ENCODE results near the gene PRKCI.
"Not testable (repeated sequence)": the region's sequence is repeated elsewhere in the genome, so short reads cannot be mapped to it uniquely, and the experiment has no call there.

Gene PRKCI

DNA sequence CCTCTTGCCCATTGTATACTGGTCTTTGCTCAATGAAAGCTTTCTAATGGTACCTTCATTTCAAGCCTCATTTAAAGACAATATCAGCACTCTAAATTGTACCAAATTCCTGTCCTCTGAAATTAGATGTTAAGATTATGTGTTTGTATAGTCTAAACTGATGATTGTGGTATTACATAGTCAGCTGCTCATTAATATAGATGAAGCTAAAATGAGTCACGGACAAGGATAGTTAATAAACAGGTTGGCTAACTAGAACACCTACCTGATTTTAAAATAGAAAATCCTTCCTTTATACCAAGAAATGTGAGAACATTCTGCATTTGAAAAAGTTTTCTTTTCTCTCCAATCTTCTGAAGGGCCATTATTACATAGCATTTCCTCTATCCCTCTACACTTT lies 2.9 kb downstream of the PRKCI start:
- DNase-seq = no peak

DNA sequence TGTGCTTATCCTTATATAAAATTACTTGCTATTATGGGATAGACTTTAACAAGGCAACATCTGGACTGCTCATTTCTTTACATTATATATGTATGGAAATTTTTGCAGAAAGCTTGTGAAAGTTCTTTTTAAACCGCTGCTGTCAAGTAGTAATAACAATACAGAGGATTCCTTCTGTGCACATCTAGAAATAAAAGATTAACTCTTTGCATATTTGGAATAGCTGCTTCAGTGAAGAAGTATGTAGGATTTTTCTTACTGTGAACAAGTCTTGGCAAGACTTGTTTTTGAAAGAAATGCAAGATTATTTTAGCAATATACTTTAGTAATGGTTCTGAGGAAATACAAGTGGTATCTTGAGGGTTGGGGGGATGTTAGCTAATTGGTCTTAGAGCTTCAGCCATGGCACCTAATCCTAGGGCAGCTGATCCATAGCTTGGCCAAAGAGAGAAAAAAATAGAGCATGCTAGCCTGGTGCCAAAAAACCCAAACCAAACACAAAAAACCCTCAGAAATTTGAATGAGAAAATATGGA lies 4.3 kb downstream of the PRKCI start:
- DNase-seq = peak; percentile 40

DNA sequence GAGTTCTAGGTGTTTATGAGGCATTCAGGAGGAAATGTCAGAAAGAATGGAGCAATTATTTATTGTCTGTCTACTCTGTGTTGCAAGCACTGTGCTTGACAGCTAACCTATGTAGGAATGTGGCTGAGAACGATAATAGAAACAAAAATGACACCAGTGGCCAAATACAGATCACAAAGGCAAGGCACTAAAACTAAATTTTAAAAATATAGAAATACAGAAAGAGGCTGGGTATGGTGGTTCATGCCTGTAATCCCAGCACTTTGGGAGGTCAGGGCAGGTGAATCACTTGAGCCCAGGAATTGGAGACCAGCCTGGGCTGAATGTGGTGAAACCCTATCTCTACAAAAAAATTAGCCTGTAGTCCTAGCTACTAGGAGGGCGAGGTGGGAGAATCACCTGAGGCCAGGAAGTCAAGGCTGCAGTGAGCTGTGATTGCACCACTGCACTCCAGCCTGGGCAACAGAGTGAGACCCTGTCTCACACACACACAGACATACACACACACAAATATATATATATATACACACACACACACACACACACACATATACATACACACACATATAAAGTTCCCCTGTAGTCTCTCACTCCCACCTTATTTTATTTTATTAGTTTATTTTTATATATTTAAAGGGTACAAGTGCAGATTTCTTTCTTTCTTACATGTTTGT lies 6.0 kb downstream of the PRKCI start:
- DNase-seq = peak; percentile 50

DNA sequence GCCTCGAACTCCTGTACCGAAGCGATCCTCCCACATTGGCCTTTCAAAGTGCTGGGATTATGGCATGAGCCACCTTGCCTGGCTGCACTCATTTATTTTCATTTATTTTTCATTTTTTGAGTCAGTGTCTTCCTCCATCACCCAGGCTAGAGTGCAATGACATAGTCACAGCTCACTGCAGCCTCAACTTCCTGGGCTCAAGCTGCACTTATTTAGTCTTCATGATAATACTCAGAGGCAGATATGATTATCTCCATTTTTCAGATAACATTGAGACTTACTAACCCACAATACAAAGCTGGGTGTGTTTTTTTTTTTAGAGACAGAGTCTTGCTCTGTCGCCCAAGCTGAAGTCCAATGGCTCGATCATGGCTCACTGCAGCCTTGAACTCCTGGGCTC lies 10.0 kb downstream of the PRKCI start:
- DNase-seq = no peak

DNA sequence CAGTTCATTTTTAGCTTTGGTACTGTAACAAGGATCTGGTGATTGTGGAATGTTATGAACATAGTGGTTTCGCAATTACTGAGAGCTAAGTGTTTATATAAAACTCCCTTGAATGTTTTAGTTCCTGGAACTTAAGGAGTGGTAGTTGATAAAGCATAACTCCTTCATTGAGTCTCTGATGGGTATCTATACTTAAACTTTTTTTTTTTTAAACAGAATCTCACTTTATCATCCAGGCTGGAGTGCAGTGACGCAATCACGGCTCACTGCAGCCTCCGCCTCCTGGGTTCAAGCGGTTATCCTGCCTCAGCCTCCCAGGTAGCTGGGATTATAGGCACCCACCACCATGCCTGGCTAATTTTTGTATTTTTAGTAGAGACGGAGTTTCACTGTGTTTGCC lies 11.3 kb downstream of the PRKCI start:
- DNase-seq = peak; percentile 75

DNA sequence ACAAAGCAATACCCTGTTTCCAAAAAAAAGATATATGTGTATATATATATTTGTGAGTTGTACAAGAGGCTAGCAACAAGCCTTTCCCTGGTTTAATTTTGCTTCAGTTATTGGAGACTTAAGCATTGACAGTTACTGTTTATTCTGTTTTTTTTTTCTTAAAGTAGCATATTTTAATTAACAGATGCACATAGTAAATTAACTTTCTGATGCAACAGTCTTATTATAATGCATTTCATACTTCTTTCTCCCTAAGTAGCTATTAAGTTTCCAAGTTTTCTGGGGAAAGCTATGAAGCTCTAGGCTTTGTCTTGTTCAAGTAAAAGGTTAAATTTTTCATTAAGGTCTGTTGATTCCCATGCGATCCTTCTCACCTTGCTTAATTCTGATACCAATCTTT lies 17.9 kb downstream of the PRKCI start:
- DNase-seq = no peak

DNA sequence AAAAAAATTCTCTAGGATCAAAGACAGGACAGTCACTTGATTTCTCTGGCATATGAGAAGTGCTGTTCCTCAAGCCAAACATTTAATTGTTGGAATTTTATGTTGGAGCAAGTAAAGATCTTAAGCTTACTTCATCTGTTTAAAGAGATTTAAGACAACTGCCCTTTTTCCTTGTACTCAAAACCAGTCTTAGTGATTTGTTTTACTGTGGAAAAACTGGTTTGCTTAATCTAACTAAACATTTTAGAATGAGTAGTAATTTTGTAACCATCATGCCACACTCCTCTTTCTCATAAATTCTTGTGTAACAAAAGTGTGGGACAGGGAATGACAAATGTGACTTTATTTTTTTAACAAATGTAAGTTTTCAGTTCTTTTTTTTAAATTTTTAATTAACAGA lies 18.4 kb downstream of the PRKCI start:
- no peak for DNase-seq

DNA sequence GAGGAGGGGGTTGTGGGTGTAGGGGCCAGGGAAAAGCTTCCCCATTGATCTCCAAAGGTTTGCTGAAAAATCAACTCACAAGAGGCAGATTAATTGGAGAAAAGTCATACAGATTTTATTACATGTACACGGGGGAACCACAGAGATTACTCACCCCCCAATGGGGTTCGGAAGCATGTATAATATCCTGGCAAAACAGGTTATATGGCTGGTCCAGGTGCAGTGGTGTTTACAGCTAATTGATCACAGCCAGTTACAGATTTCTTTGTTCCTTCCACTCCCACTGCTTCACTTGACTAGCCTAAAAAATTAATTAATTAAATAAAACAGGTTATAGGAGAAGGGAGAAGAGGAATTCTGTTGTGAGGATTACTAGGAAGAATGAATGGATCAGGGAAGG lies 22.4 kb downstream of the PRKCI start:
- no peak for DNase-seq

DNA sequence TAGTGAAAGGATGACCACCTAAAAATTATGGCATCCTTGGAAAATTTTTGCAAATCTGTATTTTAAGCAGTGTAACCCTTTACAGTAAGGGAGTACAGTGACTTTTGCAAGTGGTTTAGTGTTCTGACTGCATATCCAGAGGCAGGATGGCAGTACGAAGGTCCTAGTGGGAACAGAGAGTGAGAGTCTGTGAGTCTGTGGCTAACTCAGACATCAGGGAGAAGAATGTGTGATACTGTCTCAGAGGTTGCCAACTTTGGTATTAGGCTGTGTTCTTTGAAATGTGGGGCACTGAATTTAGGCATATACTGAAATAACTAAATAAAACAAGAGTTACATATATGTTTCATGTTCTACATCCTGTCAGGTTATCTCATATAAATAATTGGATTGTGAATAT lies 25.7 kb downstream of the PRKCI start:
- no peak for DNase-seq

DNA sequence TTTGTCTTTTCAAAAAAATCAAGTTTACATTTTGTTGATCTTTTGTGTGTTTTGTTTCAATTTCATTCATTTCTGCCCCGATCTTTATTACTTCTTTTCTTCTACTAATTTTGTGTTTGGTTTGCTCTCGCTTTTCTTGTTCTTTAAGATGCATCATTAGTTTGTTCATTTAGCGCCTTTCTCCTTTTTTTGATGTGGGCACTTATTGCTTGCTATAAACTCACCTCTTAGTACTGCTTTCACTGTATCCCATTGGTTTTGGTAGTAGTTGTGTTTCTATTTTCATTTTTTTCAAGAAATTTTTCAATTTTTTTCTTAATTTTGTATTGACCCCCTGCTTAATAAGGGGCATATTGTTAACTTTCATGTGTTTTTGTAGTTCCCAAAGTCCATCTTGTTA lies 34.4 kb downstream of the PRKCI start:
- DNase-seq = no peak

DNA sequence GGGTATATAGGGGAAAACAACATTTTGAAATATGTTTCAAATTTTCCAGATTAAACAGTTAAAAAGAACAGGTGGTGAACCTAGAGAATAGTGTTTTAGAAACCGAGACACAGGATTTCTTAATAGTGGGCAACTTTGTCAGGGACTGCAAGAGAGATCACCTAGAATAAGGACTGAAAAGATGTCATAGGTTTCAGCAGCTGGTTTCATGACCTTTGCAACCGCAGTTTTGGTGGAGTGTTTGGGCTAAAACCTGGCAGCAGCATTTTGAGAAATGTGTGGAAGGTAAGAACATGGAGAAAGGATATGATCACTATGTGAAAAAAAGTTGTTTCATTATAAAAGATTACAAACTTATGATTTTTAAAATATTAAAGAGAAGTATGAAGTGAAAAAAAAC lies 34.9 kb downstream of the PRKCI start:
- DNase-seq = no peak

DNA sequence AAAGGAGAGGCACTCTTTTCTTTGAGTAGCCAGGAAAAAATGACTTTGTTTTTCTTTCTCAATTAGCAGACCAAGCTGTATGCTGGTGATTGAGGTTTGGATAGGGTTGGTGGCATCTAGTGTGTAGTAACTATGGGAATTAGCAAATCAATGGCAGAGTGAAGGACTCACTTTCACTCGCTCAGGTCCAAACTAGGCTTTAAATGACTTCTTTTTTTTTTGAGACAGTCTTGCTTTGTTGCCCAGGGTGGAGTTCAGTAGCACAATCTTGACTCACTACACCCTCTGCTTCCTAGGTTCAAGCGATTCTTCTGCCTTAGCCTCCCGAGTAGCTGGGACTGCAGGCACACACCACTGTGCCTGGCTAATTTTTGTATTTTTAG lies 35.9 kb downstream of the PRKCI start:
- no peak for DNase-seq

DNA sequence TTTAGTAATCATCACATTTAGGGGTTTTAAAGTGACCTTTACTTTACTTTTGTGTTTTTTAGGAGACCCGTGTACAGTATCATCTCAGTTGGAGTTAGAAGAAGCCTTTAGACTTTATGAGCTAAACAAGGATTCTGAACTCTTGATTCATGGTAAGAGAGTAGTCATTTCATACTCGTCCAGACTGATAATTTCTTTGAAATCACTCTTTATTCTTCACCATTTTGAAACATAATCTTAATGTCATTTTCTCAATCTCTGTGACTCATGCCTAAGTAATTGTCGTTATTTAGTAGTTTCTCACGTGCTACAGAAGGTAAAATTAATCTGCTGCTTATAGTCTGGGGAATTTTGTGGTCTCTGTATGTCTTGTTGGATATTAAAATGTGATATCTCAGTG lies 37.7 kb downstream of the PRKCI start:
- DNase-seq = no peak

DNA sequence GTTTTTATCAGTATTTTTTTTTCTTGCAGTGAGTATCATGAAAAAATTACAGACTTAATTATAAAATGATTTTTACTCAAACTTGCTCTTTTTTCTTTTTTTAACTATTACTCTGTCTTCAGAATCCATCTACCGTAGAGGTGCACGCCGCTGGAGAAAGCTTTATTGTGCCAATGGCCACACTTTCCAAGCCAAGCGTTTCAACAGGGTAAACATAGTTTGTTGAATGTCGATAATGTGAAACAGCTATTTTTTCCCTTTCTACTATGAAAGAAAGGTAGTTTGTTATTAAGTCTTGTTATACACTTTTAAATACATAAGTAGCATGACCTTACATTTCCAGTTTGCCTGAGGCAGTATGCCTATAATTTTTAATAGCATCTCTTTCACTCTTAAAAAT lies 45.6 kb downstream of the PRKCI start:
- DNase-seq = no peak

DNA sequence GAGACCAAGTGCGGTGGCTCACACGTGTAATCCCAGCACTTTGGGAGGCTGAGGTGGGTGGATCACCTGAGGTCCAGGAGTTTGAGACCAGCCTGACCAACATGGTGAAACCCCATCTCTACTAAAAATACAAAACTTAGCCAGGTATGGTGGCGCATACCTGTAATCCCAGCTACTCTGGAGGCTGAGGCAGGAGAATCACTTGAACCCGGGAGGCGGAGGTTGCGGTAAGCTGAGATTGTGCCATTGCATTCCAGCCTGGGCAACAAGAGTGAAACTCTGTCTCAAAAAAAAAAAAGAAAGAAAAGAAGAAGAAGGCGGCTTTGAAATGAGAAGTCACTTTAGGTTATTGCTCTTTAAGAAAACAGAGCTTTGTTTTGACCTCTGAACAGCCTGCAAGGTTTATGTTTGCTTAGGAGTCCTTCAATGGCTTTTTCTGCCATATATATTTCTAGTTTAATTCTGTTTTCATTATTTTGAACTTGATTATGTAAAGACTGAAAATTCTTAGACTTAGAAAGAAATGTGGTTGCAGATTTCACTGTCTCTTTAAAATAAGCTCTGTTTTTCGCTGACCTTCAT lies 47.5 kb downstream of the PRKCI start:
- DNase-seq = not testable (repeated sequence)

DNA sequence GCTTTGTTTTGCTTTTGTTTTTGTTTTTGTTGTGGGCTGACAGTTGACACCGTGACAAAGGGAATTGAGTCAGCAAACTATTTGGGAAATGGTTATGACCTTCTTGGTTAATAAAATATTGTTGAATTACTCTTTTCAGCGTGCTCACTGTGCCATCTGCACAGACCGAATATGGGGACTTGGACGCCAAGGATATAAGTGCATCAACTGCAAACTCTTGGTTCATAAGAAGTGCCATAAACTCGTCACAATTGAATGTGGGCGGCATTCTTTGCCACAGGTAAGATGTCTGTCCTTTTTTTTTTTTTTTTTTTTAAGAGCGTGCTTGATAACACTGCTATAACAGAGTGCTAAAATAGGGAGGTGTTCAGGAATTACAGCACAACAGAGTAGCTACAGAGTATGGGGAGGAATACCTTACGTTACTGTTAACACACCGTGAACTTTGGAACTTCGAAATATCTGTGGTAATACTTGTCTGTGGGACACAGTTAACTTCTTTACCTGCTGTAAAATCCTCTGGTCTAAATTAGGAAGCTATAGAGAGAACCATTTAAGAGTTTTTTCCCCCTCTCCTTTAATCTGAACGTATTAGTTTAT lies 48.2 kb downstream of the PRKCI start:
- no peak for DNase-seq

DNA sequence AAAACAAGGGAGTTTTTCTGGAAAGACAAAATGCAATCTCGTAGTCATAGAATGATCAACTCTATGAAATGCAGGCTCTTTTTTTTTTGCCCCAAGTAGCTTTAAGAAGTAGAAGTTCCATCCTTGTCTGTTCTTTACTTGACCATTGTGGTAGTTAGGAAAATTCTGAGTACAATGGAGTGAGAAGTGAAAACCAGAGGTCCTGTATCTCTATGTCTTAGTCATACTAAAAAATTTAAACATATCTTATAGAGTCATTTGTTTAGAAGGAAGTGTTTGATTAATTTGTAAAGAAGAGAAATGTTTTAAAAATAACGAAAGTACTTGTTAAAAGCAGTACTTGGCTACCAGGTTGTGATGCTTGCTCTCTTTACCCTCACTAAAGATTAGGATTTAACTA lies 52.4 kb downstream of the PRKCI start:
- no peak for DNase-seq

DNA sequence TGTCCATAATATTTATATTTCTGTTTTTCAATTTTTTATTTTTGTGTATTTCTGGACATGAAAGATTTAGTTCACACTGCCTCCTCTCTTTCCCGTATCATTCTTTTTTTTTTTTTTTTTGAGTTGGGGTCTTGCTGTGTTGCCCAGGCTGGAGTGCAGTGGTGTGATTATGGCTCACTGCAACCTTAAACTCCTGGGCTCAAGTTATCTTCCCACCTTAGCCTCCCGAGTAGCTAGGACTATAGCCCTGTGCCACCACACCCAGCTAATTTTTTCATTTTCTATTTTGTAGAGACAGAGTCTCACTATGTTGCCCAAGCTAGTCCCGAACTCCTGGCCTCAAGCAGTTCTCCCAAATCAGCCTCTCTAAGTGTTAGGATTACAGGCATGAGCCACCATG lies 53.6 kb downstream of the PRKCI start:
- DNase-seq = no peak

DNA sequence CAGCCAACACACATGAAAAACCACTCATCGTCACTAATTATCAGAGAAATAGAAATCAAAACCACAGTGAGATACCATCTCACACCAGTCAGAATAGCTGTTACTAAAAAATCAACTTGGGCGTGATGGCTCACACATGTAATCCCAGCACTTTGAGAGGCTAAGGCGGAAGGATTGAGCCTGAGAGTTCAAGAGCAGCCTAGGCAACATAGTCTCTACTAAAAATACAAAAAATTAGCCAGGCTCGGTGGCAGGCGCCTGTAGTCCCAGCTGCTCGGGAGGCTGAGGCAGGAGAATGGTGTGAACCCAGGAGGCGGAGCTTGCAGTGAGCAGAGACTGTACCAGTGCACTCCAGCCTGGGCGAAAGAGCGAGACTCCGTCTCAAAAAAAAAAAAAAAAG lies 55.1 kb downstream of the PRKCI start:
- not testable (repeated sequence) for DNase-seq

DNA sequence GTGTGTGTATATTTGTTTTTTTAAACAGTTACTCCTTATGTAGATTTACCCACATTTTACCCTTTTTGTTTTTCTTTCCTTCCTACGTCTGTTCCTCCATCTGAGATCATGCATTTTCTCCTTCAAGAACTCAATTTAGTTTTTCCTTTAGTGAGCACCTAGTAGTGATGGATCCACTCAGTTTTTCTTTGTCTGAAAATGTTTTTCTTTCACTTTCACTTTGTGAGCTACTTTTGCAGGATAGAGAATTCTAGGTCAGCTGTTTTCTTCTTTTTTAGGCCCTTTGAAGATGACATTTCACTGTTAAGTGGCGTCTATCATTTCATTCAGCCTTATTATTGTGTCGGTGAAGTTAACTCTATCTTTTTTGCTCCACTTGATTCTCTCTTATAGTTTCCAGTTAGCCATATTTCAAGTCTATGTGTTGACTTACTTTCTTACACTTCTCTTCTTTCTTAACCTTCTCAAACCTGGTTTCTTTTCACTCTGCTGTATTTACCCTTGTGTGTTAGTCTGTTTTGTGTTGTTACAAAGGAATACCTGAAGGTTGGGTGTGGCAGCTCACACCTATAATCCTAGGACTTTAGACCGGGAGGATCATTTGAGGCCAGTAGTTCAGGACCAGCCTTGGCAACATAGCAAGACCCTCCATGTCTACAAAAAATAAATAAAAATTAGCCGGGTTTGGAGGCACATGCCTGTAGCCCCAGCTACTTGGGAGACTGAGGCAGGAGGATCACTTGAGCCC lies 55.8 kb downstream of the PRKCI start:
- no peak for DNase-seq

DNA sequence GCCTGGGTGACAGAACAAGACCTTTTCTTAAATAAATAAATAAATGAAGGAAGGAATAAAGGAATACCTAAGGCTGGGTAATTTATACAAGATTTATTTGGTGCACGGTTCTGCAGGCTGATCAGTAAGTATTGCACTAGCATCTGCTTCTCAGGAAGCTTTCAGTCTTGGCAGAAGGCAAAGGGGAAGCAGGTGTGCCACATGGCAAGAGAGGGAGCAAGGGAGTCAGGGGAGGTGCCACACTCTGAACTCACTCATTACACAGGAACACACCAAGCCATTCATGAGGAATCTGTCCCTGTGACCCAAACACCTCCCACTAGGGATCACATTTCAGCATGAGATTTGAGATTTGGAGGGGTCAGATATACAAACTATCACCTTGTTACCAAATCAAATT lies 56.4 kb downstream of the PRKCI start:
- no peak for DNase-seq

DNA sequence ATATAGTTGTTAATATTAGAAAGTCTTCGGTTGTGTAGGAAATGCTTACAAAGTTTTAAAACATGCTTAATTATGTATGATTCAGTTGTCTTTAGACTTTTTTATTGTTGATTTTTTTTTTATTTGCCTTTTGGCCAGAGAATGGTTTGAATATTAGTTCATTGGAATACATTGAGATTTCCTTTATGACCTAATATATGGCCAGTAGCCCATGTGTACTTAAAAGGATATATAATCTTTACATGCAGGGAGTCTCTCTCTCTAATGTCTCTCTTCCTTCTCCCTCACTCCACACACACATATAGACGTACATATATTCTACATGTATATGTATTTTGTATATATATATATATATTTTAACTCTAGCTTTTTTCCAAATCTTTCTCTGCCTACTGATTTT lies 68.0 kb downstream of the PRKCI start:
- no peak for DNase-seq

DNA sequence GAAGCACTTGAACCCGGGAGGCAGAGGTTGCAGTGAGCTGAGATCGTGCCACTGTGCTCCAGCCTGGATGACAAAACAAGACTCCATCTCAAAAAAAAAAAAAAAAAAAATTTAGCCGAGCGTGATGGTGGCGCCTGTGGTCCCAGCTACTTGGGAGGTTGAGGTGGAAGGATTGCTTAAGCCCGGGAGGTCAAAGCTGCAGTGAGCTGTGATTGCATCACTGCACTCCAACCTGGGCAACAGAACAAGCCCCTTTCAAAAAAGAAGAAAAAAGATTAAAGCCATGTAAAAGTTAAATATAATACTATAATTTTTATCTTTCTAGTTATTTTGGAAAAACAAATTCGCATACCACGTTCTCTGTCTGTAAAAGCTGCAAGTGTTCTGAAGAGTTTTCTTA lies 73.4 kb downstream of the PRKCI start:
- no peak for DNase-seq

DNA sequence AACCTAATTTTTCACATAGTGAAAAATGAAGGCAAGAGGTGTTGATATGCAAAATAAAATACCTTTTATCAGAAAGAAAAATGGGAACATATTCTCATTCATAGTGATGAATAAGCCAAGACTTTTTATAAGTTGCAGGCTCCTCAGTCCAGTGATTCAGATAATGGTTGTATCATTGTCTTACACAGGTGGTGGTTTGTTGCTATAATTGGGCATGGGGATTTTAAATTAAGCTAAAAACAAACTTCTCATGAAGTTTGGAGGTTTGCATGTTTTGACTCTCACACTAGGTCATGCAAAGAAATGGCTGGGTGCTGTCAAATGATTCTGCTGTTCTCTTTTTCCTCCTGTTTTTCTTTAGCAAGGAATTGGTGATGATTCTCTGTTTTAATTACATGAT lies 74.5 kb downstream of the PRKCI start:
- DNase-seq = no peak
